T-helper 2 cell (primary cell): ENCODE results near the gene AGRN.
"Not testable (repeated sequence)": the region's sequence is repeated elsewhere in the genome, so short reads cannot be mapped to it uniquely, and the experiment has no call there.

Source experiments
- DNase-seq, 5 experiments: peaks; one replicate each; pipeline versions ENCODE4 v3.0.0 to v3.0.0-alpha.2; 2012 to 2022

AGRN gene

GRCh38 chr1:1021010-1021919 is 1.3 kb downstream of the AGRN start:
- no peak for DNase-seq

- DNase-seq, result no peak
Measured at GRCh38 chr1:1021920-1022259, 2.0 kb downstream of the AGRN start.

GRCh38 chr1:1022302-1023009 is 2.5 kb downstream of the AGRN start:
- no peak for DNase-seq

- DNase-seq, result no peak
Measured at GRCh38 chr1:1023700-1024099, 3.8 kb downstream of the AGRN start.

- no peak for DNase-seq
Measured at GRCh38 chr1:1024149-1024770, 4.3 kb downstream of the AGRN start.

- no peak for DNase-seq
Measured at GRCh38 chr1:1024771-1025699, 5.1 kb downstream of the AGRN start.

GRCh38 chr1:1025730-1026129 is 5.8 kb downstream of the AGRN start:
- no peak for DNase-seq

GRCh38 chr1:1026599-1027413 is 6.9 kb downstream of the AGRN start:
- no peak for DNase-seq

GRCh38 chr1:1027791-1028190 is 7.9 kb downstream of the AGRN start:
- no peak for DNase-seq

GRCh38 chr1:1030867-1031658 is 11.1 kb downstream of the AGRN start:
- not testable (repeated sequence) for DNase-seq

- no peak for DNase-seq
Measured at GRCh38 chr1:1031659-1032235, 11.8 kb downstream of the AGRN start.

GRCh38 chr1:1032424-1032823 is 12.5 kb downstream of the AGRN start:
- no peak for DNase-seq

- peak; percentile 65 to 85 (median 77) for DNase-seq
Measured at GRCh38 chr1:1033009-1033587, 13.2 kb downstream of the AGRN start.

- DNase-seq, result no peak
Measured at GRCh38 chr1:1033731-1034438, 14.0 kb downstream of the AGRN start.

GRCh38 chr1:1034439-1034781 is 14.5 kb downstream of the AGRN start:
- DNase-seq, result no peak

- no peak for DNase-seq
Measured at GRCh38 chr1:1035291-1035943, 15.5 kb downstream of the AGRN start.

GRCh38 chr1:1037366-1038327 is 17.7 kb downstream of the AGRN start:
- no peak for DNase-seq

- no peak for DNase-seq
Measured at GRCh38 chr1:1038694-1039093, 18.8 kb downstream of the AGRN start.
